GM13977 (cell line): Measurements from ENCODE around the gene DLX3.

Experiments
- DNase-seq: peaks from one replicate; pipeline ENCODE4 v3.0.0; 2012; ENCODE audit warnings: low spot score
- in situ Hi-C: fragments of 300-500 bp; cut with MboI; formaldehyde crosslinking; loops from one replicate; pipeline ENCODE4 v1.12.0; 2022; ENCODE audit warnings: low sequenced_read_pairs, low pct_unique_long_range_greater_than_20kb, mixed read lengths, inconsistent platforms; ENCODE audit not compliant: unreplicated experiment
- TF ChIP-seq, protein P1 (sequence below): IDR thresholded peaks from 2 replicates; pipeline ENCODE4 v1.5.1; 2012; ENCODE audit warnings: mild to moderate bottlenecking, control low read depth; ENCODE audit not compliant: insufficient read depth; ENCODE audit errors: extremely low read depth, missing control alignments

DLX3 gene

DNA sequence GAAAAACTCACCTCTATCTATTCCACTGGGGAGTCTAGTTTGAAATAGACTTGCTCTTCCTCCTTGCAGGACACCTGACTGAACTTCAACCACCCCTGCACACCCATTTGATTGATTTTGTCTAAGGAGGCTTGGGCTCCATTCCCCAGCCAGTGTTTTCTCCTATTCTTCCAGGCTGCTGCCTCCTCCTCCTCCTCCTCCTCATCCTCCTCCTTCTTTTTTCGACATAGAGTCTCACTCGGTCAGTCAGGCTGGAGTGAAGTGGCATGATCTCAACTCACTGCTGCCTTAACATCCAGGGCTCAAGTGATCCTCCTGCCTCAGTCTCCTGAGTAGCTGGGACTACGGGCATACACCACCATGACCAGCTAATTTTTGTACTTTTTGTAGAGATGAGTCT is 27.8 kb downstream of the DLX3 start:
- TF ChIP-seq, protein P1, sequence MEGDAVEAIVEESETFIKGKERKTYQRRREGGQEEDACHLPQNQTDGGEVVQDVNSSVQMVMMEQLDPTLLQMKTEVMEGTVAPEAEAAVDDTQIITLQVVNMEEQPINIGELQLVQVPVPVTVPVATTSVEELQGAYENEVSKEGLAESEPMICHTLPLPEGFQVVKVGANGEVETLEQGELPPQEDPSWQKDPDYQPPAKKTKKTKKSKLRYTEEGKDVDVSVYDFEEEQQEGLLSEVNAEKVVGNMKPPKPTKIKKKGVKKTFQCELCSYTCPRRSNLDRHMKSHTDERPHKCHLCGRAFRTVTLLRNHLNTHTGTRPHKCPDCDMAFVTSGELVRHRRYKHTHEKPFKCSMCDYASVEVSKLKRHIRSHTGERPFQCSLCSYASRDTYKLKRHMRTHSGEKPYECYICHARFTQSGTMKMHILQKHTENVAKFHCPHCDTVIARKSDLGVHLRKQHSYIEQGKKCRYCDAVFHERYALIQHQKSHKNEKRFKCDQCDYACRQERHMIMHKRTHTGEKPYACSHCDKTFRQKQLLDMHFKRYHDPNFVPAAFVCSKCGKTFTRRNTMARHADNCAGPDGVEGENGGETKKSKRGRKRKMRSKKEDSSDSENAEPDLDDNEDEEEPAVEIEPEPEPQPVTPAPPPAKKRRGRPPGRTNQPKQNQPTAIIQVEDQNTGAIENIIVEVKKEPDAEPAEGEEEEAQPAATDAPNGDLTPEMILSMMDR = no peak
- in situ Hi-C loops = no loop called here
- DNase-seq = no peak

DNA sequence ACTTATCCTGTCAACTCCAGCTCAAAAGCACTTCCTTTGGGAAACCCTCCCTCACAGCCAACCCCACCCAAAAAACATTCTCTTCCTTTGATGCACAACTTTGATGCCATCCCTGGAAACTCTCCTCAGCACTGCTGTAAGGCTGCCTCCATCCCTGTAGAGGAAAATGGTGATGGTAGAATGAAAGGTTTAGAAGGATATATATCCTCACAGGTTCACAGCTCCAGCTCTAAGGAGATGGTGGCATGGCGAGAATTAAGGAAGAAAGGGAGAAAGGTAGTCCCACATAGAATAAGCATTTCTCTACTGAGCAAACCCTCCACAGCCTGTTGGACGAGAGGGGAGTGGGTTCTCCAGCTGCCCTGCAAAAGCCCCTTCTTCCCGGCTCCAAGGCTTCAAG is 28.3 kb downstream of the DLX3 start:
- TF ChIP-seq, protein P1 = no peak
- in situ Hi-C loops = no loop called here
- DNase-seq = no peak

DNA sequence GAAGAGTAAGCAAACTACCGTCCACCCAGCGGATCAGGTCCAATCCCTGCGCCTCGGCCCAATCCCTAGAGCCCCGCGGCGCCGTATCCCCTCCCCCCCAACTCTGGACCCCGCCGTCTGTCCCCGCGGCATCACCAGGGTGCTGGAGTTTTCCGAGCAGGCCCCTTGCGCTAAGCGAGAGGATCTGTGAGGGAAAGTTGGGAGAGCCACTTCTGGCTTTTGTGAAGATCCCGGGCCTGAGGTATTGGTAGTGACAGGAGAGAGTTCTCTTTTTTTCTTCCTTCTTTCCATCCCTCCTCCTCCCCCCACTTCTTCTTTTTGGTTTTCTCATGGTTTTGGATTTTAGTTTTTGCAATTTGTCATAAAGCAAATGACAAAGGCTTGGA is 29.5 kb downstream of the DLX3 start:
- no peak for DNase-seq
- TF ChIP-seq, protein P1 = no peak
- in situ Hi-C loops = no loop called here

DNA sequence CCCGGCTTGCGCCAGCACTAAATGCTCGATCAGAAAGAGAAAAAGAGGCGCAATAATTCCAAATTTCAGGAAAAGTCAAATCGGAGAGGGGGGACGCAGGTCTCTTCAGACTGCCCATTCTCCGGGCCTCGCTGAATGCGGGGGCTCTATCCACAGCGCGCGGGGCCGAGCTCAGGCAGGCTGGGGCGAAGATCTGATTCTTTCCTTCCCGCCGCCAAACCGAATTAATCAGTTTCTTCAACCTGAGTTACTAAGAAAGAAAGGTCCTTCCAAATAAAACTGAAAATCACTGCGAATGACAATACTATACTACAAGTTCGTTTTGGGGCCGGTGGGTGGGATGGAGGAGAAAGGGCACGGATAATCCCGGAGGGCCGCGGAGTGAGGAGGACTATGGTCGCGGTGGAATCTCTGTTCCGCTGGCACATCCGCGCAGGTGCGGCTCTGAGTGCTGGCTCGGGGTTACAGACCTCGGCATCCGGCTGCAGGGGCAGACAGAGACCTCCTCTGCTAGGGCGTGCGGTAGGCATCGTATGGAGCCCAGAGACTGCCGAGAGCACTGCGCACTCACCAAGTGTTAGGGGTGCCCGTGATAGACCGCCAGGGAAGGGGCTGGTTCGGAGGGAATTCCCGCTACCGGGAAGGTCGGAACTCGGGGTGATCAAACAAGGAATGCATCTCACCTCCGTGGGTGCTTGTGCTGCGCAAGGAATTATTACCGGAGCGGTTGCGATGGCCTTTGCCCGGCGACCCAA is 30.1 kb downstream of the DLX3 start:
- TF ChIP-seq, protein P1 = no peak
- DNase-seq = no peak
- in situ Hi-C loops = no loop called here

DNA sequence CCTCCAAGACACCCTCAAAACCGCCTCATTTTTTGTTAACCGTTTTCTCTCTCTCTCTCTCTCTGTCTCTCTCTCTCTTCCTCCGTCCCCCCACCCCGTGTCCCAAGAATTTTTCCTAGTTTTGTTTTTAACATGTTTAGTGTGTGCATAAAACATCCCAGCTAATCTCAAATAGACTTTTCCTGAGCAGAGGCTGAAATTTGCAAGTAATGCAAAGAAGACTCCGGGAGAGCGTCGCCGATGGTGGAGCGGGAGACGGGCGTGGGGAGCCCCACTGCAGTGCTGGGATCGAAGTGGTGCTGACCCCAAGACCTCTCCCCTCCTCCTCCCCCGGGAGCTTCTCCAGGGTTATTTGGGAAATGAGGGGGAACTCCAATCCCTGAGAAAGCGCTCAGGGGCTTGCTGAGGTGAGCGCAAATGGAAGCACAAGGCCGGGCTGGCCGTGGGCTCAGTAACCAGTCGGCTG is 30.7 kb downstream of the DLX3 start:
- TF ChIP-seq, protein P1 = no peak
- DNase-seq = no peak
- in situ Hi-C loops = no loop called here

DNA sequence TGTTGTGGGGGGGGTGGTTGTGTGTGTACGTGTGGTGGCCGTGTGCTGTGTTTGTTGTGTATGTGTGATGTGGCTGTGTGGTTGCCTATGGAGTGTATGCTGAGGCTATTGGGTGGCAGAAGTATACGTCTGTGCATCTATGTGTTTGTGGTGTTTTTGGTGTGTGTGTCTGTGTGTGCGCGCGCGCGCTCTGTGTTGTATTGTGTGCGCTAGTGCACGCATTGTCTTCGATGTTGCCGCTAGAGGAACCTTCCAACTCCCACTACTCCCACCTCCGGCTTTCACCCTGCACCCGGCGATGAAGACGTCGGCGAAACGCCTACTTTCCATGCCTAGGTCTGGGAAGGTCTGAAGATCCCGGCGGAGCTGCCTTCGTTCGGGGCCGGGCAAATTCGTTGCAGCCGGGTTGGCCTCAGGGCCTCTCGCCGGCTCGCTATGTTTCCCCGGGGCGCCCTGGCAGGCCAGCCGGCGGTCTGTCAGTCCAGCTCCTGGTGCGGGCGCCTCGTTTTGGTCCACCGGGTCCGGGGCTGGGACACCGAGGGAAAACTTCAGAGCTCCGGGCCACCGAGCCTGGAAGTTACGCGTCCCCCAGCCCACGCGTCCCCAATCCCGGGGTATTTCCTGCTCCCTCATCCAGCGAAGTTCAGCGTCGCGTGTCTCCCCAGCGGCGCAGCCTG is 31.3 kb downstream of the DLX3 start:
- no peak for DNase-seq
- TF ChIP-seq, protein P1 = no peak
- in situ Hi-C loops = no loop called here
